EH (cell line): Measurements from ENCODE around the gene GUCA1A.
"Not testable (repeated sequence)": the region's sequence is repeated elsewhere in the genome, so short reads cannot be mapped to it uniquely, and the experiment has no call there.

Experiments used
- DNase-seq: peaks from one replicate; pipeline ENCODE4 v3.0.0-alpha.2; 2015; ENCODE audit warnings: low read depth

The GUCA1A gene

GRCh38 chr6:42177514-42178364 lies 4.6 kb downstream of the GUCA1A start:
- DNase-seq = peak; percentile 6

- no peak for DNase-seq
Observed at GRCh38 chr6:42179261-42179944, 6.2 kb downstream of the GUCA1A start.

GRCh38 chr6:42179945-42180313 lies 6.8 kb downstream of the GUCA1A start:
- no peak for DNase-seq

GRCh38 chr6:42182101-42182500 lies 8.9 kb downstream of the GUCA1A start:
- DNase-seq = no peak

DNA sequence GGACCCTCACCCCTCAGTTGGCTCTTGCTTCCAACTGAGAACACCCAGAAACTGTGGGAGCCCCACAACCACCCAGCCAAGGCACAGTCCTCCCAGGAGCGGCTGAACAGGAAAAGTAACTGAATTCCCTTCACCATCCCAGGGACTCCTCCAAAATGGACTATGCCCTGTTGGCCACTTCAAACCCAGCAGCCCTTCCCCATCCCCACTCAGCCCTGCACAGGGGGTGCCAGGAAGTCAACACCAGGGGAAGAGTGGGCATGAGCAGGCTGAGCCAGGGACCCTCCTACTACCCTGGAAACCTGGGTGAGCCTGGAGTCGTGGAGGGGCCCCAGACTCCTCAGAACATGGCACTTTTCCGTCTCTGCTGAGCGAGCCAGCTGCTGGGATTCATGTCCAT lies 11.3 kb downstream of the GUCA1A start:
- no peak for DNase-seq

GRCh38 chr6:42185597-42185996 lies 12.4 kb downstream of the GUCA1A start:
- DNase-seq = no peak

DNA sequence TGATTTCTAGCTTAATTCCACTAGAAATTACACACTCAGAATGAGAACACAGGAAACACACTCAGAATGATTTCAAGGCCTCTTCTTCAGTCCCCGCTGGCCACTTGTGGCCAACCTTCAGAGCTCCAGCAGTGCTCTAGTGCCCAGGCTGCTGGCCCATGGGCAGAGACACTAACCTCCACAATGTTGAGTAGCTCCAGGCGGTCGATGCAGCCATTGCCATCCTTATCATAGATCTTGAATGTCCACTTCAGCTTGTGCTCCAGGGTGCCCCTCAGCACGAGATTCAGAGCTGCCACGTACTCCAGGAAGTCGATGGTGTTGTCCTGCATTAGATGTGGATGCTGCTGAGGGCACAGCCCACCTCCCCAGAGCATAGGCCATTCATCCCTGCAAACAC lies 15.2 kb downstream of the GUCA1A start:
- no peak for DNase-seq

DNA sequence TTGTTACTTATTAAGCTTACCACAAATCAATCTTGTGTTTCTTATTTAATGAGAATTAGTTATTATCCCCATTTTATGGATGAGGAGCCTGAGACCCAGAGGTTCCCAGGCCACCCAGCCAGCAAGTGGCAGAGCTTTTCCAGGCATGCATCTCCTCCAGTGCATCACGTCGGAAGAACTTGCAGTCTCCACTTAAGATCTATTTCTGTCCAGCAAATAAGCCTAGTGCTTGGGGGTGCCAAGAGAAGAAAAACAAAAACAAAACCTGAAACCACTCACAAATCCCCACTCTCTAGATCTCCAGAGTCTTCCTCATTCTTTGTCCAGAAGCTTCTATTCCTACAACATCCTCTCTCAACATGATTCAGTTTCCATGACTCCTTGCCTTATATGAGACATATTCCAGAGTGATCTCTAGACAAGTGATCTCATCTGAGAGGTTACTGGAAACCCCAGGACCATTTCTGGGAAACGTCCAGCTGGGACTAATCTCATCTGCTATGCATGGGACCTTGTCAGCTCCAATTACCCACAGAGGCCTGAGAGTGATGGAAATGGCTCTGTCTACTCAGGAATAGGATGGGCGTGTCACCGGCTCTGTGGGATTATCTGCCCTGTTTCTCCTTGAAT lies 17.5 kb downstream of the GUCA1A start:
- peak; percentile 90 for DNase-seq

- DNase-seq = not testable (repeated sequence)
Observed at GRCh38 chr6:42192385-42192784, 19.2 kb downstream of the GUCA1A start.

DNA sequence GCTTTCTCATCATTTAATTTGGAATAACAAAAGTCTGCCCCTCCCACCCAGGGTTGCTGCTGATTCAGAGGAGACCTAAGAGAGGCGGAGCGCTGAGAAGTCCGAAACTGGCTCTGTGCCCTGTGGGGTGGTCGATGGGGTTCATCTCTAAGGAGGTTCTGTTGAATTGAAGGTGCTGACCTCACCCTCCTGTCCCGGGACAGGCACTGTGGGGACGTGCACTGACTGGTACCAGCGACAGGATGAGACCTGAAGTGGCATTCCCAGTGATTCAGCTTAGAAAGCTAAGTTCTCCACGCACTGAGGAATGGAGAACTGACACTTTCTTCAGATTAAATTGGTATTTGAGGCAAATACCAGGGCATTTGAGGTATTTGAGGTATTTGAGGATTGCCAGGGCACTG lies 20.3 kb downstream of the GUCA1A start:
- DNase-seq = peak; percentile 44

- no peak for DNase-seq
Observed at GRCh38 chr6:42194056-42194455, 20.9 kb downstream of the GUCA1A start.

GRCh38 chr6:42195415-42195814 lies 22.3 kb downstream of the GUCA1A start:
- no peak for DNase-seq

GRCh38 chr6:42197555-42198362 lies 24.6 kb downstream of the GUCA1A start:
- peak; percentile 92 for DNase-seq

DNA sequence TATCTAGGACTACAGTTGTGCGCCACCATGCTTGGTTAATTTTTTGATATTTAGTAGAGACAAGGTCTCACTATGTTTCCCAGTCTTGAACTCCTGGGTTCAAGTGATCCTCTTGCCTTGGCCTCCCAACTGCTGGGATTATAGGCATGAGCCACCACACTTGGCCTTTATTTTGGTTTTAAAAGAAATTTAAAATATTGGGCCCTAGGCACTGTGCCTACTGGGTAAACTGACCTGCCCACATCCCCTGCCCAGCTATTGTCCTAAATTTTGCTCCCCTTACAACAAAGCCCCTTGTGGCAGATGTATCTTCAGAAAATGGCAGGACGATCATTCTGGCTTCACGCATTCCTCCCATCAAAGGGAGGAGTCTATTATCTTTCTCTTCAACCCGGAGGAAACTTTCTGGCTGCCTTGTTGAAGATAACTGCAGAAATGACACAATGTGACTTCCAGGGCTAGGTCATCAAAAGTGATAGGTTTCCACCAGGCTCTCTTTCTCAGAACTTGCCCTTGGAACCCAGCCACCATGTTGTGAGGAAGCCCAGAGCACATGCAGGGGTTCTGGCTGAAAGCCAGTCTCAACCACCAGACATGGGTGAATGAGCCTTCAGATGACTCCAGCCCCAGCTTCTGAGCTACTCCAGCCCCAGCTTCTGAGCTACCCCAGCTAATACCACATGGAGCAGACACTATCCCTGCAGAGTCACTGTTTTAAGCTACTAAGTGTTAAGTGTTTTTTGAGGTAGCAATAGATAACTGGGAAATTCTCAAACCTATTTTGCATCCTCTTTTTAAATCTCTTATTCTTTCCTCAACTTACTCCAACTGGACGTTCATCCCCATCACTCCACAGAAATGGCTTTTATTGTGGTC lies 26.2 kb downstream of the GUCA1A start:
- peak; percentile 83 for DNase-seq

GRCh38 chr6:42200035-42200434 lies 26.9 kb downstream of the GUCA1A start:
- DNase-seq = peak; percentile 98

DNA sequence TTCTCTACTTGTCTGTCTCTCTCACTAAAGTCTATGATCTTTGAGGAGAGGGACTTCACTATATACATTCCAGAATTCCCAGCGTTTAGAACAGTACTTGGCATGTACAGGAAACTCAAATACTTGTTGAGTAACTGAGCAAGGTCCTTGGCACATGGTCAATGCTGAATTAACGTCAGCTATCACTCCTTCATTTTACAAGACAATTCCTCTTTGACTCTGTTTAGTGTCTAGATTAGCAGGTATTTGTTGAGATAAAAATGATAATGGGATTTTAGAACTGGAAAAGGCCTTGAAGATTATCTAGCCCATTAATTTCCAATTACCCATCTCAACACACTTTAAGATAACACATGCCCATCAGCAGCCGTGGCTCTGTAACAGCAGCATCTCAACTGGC lies 28.2 kb downstream of the GUCA1A start:
- peak; percentile 24 for DNase-seq

DNA sequence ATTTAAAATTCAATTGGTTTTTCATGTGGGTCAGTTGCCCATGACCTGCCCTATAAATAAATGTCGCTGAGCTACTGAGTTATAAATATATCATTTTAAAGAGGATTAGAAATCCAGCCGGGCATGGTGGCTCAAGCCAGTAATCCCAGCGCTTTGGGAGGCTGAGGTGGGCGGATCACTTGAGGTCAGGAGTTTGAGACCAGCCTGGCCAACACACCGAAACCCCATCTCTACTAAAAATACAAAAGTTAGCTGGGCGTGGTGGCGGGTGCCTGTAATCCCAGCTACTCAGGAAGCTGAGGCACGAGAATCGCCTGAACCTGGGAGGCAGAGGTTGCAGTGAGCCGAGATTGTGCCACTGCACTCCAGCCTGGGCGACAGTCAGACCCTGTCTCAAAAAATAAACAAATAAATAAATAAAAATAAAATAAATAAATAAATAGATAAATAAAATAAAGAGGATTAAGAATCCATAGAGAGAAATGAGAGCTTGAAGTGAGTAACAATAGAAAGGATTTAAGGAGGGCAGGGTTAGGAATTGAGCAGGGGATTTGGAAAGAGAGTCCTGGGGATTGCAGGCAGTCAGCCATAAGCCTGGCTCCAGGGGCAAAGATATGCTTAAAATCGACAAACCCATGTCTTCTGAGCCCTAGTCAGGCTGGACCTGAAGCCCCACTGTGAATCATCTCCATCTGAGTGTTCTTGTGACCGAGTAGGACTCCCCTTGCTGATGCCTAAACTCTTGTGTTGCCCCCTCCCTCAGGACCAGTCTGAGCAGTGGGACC lies 29.2 kb downstream of the GUCA1A start:
- not testable (repeated sequence) for DNase-seq

DNA sequence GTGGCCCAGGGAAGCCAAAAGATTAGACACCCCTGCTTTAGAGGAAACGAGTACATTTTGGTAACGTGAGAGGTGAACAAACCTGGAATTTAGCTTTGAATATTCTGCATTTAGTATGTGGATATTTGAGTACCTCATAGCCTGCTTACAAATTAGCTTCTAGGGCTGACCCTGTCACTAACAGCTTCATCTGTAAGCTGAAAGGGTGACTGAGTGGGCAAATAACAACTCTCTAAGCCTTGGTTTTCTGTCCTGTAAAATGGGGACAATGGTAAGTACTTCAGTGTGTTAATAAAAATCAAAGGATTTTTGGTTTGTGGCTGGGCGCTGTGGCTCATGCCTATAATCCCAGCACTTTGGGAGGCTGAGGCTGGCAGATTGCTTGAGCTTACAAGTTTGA lies 30.0 kb downstream of the GUCA1A start:
- DNase-seq = no peak

- DNase-seq = no peak
Observed at GRCh38 chr6:42204768-42205282, 31.7 kb downstream of the GUCA1A start.

GRCh38 chr6:42207559-42207958 lies 34.4 kb downstream of the GUCA1A start:
- not testable (repeated sequence) for DNase-seq
